ENCODE measurements around the gene CBFA2T2. TPM values are rescaled to one million over a fixed set of nuclear protein-coding genes. Genes with fewer than 3 reads are reported as not detected.
A peak's percentile ranks its signal among the peaks of the same experiment; 100 is the strongest.

CBFA2T2 gene
- total RNA-seq, 1 donor from 2014 or later, result 84.1 TPM

DNA sequence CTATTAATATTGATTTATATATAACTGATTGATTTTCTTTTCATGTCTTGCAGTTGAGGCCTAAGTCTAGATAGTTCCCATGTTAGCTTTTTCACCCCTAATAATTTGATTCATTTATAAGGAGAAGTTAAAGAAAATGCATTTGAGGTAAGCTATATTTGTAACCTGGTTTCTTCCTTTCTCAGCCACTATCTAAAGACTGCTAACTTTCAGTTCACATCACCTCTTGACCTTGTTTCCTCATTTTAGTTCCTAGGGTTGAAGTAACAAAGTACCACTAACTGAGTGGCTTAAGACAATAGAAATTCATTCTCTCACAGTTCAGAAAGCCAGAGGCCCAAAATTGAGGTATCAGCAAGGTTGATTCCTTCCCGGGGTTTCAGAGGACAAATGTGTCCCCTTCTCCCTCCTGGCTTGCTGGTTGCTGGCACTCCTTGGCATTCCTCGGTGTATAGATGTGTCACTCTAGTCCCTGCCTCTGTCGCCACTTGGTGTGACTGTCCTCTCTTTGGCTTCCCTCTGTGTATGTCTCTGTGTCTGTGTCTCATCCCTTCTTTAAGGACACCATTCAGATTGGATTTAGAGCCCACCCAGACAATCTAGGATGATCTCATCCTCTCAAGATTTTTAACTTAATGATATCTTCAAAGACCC is 116.3 kb downstream of the CBFA2T2 start:
- Mint-ChIP-seq H3K9me3 (ENCODE audit: unreplicated experiment) (no peaks in the 10 kb centered on the region), H3K27ac (ENCODE audit: unreplicated experiment) (no peak overlapping the region), H3K4me1 (ENCODE audit: low read depth, unreplicated experiment) (peaks cover 11% of the 10 kb centered on the region), H3K36me3 (ENCODE audit: unreplicated experiment) (no peaks in the 10 kb centered on the region), H3K4me3 (ENCODE audit: unreplicated experiment) (no peak overlapping the region), H3K27me3 (ENCODE audit: unreplicated experiment) (no peaks in the 10 kb centered on the region)
- TF ChIP-seq, protein P1, sequence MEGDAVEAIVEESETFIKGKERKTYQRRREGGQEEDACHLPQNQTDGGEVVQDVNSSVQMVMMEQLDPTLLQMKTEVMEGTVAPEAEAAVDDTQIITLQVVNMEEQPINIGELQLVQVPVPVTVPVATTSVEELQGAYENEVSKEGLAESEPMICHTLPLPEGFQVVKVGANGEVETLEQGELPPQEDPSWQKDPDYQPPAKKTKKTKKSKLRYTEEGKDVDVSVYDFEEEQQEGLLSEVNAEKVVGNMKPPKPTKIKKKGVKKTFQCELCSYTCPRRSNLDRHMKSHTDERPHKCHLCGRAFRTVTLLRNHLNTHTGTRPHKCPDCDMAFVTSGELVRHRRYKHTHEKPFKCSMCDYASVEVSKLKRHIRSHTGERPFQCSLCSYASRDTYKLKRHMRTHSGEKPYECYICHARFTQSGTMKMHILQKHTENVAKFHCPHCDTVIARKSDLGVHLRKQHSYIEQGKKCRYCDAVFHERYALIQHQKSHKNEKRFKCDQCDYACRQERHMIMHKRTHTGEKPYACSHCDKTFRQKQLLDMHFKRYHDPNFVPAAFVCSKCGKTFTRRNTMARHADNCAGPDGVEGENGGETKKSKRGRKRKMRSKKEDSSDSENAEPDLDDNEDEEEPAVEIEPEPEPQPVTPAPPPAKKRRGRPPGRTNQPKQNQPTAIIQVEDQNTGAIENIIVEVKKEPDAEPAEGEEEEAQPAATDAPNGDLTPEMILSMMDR (IDR thresholded peaks at IDR 0.05; ENCODE audit: partially characterized antibody, unreplicated experiment), result no peak
- DNase-seq, result no peak

DNA sequence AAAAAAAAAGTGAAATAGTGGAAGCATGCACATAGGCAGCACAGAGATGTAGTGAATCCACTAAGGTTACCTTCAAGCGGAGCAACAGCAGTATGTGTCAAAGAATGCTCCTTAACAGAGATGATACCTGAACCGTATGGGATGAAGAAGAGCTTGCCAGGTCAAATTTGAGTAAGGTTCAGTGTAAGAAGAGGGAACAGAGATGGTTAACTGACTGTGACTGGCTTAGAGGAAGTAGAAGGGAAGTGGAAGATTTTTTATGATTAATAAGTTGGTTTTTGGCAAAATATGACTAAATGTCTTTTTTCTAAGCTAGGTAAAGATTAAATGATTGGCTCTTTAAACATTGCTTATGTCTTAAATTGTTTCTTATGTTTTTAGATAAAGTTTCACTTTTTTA is 119.6 kb downstream of the CBFA2T2 start:
- Mint-ChIP-seq H3K27me3 (ENCODE audit: unreplicated experiment) (no peaks in the 10 kb centered on the region), H3K9me3 (ENCODE audit: unreplicated experiment) (no peaks in the 10 kb centered on the region), H3K36me3 (ENCODE audit: unreplicated experiment) (no peaks in the 10 kb centered on the region), H3K4me1 (ENCODE audit: low read depth, unreplicated experiment) (peaks cover 5% of the 10 kb centered on the region), H3K4me3 (ENCODE audit: unreplicated experiment) (no peak overlapping the region), H3K27ac (ENCODE audit: unreplicated experiment) (no peak overlapping the region)
- TF ChIP-seq, protein P1 (IDR thresholded peaks at IDR 0.05; ENCODE audit: partially characterized antibody, unreplicated experiment), result no peak
- no peak for DNase-seq

DNA sequence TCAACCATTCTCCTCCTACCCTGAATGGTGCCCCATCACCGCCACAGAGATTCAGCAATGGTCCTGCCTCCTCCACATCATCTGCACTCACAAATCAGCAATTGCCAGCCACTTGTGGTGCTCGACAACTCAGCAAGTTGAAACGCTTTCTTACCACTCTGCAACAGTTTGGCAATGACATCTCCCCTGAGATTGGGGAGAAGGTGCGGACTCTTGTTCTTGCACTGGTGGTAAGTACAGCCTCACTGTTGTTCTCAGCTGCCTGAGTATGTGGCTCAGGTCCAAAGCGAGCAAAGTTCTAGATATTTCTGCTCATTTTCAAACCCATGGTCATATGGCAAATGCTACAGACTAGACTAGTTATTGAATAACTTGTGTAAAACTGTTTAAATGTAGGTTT is 121.2 kb downstream of the CBFA2T2 start:
- H3K27me3 Mint-ChIP-seq (ENCODE audit: unreplicated experiment), result no peaks in the 10 kb centered on the region
- H3K4me3 Mint-ChIP-seq (ENCODE audit: unreplicated experiment), result no peak overlapping the region
- H3K9me3 Mint-ChIP-seq (ENCODE audit: unreplicated experiment), result no peaks in the 10 kb centered on the region
- H3K4me1 Mint-ChIP-seq (ENCODE audit: low read depth, unreplicated experiment), result peaks cover 5% of the 10 kb centered on the region
- no peak for DNase-seq
- H3K27ac Mint-ChIP-seq (ENCODE audit: unreplicated experiment), result no peak overlapping the region
- TF ChIP-seq, protein P1 (IDR thresholded peaks at IDR 0.05; ENCODE audit: partially characterized antibody, unreplicated experiment), result no peak
- H3K36me3 Mint-ChIP-seq (ENCODE audit: unreplicated experiment), result no peaks in the 10 kb centered on the region

DNA sequence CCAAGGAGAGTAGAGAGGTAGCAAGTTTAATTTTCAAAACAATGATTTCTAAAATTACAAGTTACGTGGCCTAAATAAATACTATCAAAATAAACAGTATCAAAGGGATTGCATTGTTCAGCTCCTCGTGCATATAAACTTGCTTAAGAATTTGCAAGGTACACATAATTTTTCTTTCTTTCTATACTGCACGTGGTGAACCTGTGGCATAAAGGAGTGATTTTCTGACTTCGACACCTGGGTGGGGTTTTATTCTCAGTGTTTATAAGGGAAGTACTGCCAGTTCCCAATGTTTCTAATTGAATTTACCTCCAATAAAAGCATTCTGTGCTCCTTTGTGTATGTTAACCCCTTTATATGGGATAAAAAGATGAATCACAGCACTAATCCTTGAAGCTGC is 122.1 kb downstream of the CBFA2T2 start:
- Mint-ChIP-seq H3K4me1 (ENCODE audit: low read depth, unreplicated experiment) (peaks cover 5% of the 10 kb centered on the region), H3K4me3 (ENCODE audit: unreplicated experiment) (no peak overlapping the region), H3K36me3 (ENCODE audit: unreplicated experiment) (no peaks in the 10 kb centered on the region), H3K27me3 (ENCODE audit: unreplicated experiment) (no peaks in the 10 kb centered on the region), H3K9me3 (ENCODE audit: unreplicated experiment) (no peaks in the 10 kb centered on the region), H3K27ac (ENCODE audit: unreplicated experiment) (no peak overlapping the region)
- no peak for DNase-seq
- TF ChIP-seq, protein P1 (IDR thresholded peaks at IDR 0.05; ENCODE audit: partially characterized antibody, unreplicated experiment), result no peak

DNA sequence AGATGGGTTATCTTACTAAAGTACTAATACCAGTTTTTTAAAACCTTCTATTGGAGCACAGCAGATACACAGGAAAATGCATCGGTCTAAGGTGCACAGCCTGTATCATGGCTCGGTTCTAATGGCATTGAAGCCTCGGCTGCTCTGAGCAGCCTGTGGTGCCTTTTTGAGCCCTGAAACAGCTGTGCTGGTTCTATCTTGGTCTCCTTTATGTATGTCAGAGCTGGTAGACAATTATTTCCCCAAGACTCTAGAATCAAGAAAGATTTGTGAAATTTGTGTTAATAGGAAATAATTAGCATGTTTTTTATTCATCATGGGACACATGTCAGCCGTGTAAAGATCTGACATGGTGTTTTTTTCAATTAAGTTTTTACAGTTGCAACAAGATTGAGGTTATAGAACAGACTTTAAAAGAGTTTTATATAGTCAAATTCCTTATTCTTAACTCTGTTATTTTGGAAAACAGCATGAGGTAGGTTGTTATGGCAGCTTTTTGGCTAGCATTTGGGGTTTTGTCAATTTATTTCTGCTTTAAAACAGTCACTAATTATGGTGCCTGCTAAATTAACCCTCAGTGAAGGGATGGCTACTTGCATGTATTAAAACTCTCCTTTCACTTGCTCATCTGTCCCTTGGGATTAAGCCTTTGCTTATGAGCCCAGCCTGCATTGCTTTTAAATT is 132.0 kb downstream of the CBFA2T2 start:
- TF ChIP-seq, protein P1 (IDR thresholded peaks at IDR 0.05; ENCODE audit: partially characterized antibody, unreplicated experiment), result no peak
- DNase-seq, result no peak
- H3K36me3 Mint-ChIP-seq (ENCODE audit: unreplicated experiment), result no peaks in the 10 kb centered on the region
- no peaks in the 10 kb centered on the region for H3K27me3 Mint-ChIP-seq (ENCODE audit: unreplicated experiment)
- peaks cover 1% of the 10 kb centered on the region for H3K9me3 Mint-ChIP-seq (ENCODE audit: unreplicated experiment)
- H3K27ac Mint-ChIP-seq (ENCODE audit: unreplicated experiment), result peak overlapping the region; percentile 88
- peaks cover 11% of the 10 kb centered on the region for H3K4me1 Mint-ChIP-seq (ENCODE audit: low read depth, unreplicated experiment)
- peak overlapping the region; percentile 57 for H3K4me3 Mint-ChIP-seq (ENCODE audit: unreplicated experiment)
